HL-60 (cell line): Measurements from ENCODE around the gene CACNA1I.

Experiments
- DNase-seq, 2 experiments: peaks; one replicate each; pipeline ENCODE4 v3.0.0-alpha.2; 2010 to 2020; ENCODE audit warnings: low read depth in 1 of 2, low spot score in 1 of 2
- H3K27ac ChIP-seq: fragments of 250-450 bp; sonication (Bioruptor Pico); replicated peaks from 2 replicates; pipeline ENCODE4 v1.5.1; 2020; ENCODE audit warnings: mild to moderate bottlenecking, moderate library complexity
- H3K27me3 ChIP-seq: fragments of 250-450 bp; sonication (Bioruptor Pico); 2 replicates; pipeline ENCODE4 v1.5.1; 2021; ENCODE audit warnings: mild to moderate bottlenecking, moderate library complexity; ENCODE audit not compliant: insufficient read depth, poor library complexity, severe bottlenecking
- H3K4me3 ChIP-seq: replicated peaks from 2 replicates; pipeline ENCODE4 v1.5.1; 2011; ENCODE audit warnings: mild to moderate bottlenecking, control low read depth, low read length; ENCODE audit not compliant: insufficient read depth
- GABPA ChIP-seq: IDR thresholded peaks from 2 replicates; pipeline ENCODE4 v1.6.1; 2012; ENCODE audit warnings: low read depth
- POLR2AphosphoS5 ChIP-seq: IDR thresholded peaks from 2 replicates; pipeline ENCODE4 v1.6.1; 2012; ENCODE audit warnings: low read depth
- SPI1 ChIP-seq: IDR thresholded peaks from 2 replicates; pipeline ENCODE4 v1.6.1; 2012; ENCODE audit warnings: low read depth, mild to moderate bottlenecking, borderline replicate concordance
- TF ChIP-seq, protein P1 (sequence below): IDR thresholded peaks from 2 replicates; pipeline ENCODE4 v1.6.1; 2012; ENCODE audit warnings: low read depth; ENCODE audit not compliant: insufficient replicate concordance
- TF ChIP-seq, protein P2 (sequence below): IDR thresholded peaks from one replicate; pipeline ENCODE4 v1.5.1; 2011; ENCODE audit warnings: low read length, control low read depth, inconsistent platforms; ENCODE audit not compliant: insufficient read depth

Gene CACNA1I

DNA sequence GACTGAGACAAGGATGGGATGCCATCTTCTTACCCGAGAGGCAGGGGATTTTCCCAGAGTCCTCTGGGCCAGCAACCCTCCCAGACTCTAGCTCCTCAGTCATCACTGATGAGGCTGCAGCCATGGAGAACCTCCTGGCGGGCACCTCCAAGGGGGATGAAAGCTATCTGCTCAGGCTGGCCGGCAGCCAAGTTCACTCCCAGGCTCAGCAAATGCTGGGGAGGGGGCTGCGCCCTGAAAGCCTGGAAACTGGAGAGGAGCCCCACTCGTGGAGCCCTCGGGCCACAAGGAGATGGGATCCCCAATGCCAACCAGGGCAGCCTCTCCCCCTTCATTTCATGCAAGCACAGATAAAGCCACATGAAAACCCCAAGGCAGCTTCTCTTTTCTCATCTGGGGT lies 75.0 kb downstream of the CACNA1I start:
- Histone ChIP-seq H3K27me3 (no peaks in the 10 kb centered on the region), H3K4me3 (no peak overlapping the region)

DNA sequence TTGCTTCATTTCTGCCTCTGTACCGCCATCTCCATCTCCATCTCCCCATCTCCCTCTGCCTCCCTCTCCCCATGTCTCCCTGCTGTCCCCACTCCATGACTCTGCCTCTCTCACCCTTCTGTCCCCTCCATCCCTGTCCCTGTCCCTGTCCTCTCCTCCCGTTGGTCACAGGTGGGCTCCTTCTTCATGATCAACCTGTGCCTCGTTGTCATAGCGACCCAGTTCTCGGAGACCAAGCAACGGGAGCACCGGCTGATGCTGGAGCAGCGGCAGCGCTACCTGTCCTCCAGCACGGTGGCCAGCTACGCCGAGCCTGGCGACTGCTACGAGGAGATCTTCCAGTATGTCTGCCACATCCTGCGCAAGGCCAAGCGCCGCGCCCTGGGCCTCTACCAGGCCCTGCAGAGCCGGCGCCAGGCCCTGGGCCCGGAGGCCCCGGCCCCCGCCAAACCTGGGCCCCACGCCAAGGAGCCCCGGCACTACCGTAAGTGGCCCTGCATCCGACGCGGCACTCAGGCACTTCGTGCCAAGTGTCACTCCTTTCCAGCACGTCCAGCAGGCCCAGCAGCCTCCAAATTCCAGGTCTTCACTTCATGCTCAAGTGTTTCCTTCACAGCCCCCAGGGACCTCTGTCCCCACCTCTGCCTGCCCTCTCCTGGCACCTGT lies 76.0 kb downstream of the CACNA1I start:
- DNase-seq: no peak
- TF ChIP-seq GABPA (no peak), SPI1 (no peak), POLR2AphosphoS5 (no peak)
- TF ChIP-seq, protein P1, sequence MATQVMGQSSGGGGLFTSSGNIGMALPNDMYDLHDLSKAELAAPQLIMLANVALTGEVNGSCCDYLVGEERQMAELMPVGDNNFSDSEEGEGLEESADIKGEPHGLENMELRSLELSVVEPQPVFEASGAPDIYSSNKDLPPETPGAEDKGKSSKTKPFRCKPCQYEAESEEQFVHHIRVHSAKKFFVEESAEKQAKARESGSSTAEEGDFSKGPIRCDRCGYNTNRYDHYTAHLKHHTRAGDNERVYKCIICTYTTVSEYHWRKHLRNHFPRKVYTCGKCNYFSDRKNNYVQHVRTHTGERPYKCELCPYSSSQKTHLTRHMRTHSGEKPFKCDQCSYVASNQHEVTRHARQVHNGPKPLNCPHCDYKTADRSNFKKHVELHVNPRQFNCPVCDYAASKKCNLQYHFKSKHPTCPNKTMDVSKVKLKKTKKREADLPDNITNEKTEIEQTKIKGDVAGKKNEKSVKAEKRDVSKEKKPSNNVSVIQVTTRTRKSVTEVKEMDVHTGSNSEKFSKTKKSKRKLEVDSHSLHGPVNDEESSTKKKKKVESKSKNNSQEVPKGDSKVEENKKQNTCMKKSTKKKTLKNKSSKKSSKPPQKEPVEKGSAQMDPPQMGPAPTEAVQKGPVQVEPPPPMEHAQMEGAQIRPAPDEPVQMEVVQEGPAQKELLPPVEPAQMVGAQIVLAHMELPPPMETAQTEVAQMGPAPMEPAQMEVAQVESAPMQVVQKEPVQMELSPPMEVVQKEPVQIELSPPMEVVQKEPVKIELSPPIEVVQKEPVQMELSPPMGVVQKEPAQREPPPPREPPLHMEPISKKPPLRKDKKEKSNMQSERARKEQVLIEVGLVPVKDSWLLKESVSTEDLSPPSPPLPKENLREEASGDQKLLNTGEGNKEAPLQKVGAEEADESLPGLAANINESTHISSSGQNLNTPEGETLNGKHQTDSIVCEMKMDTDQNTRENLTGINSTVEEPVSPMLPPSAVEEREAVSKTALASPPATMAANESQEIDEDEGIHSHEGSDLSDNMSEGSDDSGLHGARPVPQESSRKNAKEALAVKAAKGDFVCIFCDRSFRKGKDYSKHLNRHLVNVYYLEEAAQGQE: no peak
- TF ChIP-seq, protein P2, sequence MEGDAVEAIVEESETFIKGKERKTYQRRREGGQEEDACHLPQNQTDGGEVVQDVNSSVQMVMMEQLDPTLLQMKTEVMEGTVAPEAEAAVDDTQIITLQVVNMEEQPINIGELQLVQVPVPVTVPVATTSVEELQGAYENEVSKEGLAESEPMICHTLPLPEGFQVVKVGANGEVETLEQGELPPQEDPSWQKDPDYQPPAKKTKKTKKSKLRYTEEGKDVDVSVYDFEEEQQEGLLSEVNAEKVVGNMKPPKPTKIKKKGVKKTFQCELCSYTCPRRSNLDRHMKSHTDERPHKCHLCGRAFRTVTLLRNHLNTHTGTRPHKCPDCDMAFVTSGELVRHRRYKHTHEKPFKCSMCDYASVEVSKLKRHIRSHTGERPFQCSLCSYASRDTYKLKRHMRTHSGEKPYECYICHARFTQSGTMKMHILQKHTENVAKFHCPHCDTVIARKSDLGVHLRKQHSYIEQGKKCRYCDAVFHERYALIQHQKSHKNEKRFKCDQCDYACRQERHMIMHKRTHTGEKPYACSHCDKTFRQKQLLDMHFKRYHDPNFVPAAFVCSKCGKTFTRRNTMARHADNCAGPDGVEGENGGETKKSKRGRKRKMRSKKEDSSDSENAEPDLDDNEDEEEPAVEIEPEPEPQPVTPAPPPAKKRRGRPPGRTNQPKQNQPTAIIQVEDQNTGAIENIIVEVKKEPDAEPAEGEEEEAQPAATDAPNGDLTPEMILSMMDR: no peak
- Histone ChIP-seq H3K27ac (no peak overlapping the region), H3K27me3 (no peaks in the 10 kb centered on the region), H3K4me3 (no peak overlapping the region)

More for the DNA sequence above, 75.0 kb downstream of the CACNA1I start:
- DNase-seq: no peak
- no peak overlapping the region for H3K27ac ChIP-seq
- TF ChIP-seq POLR2AphosphoS5: no peak
- no peak for TF ChIP-seq GABPA
- no peak for TF ChIP-seq SPI1
- TF ChIP-seq, protein P1: no peak
- TF ChIP-seq, protein P2: no peak

DNA sequence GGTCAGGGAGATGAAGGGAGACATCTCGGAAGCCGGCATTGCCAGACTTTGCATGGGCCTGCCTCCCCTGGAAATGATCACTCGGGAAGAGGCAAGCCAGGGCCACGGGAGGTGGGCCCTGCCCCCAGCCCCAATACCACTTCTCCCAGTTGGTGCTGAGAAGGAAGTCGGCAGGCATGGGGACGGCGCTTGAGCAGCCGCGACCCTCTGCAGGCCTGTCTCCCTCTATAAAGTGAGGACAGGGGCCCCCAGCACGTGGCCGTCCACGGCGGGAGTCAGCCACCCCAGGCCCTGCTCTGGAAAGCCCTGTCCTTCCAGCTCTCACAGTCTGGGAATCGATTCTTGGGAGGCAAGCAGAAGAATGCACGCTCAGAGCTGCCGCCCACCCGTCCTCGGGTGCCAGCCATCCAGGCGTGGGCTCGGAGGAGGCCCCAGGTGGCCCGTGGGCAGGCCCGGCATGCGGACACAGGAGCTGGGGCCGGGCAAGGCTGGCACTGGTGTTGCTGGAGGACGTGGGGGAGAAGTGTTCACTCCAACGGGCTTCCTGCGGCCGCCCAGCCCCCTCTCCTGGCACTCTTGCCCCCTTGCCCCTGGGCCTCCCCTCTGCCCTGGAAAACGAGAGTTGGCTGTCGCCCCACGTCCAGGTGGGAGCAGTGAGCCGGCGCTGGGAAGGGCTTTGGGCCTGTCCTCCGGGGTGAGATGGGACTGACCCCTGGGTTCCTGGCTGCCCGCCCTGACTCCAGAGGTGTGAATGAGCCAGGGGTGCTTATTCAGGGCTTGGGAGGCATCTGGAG lies 77.5 kb downstream of the CACNA1I start:
- Histone ChIP-seq H3K4me3 (no peak overlapping the region), H3K27ac (no peak overlapping the region), H3K27me3 (no peaks in the 10 kb centered on the region)
- DNase-seq: no peak
- no peak for TF ChIP-seq POLR2AphosphoS5
- no peak for TF ChIP-seq SPI1
- TF ChIP-seq GABPA: no peak
- TF ChIP-seq, protein P1: no peak
- TF ChIP-seq, protein P2: no peak
